C4-2B (cell line): ENCODE measurements around the gene USP43.

ENCODE experiments used
- H3K27ac ChIP-seq: fragments of 450-650 bp; 2 replicates; pipeline ENCODE4 v1.5.1; 2017
- ZFX ChIP-seq: fragments of 450-650 bp; IDR thresholded peaks from 2 replicates; pipeline ENCODE4 v1.6.1; 2017
- TF ChIP-seq, protein P1 (sequence below): fragments of 450-650 bp; conservative IDR thresholded peaks from 2 replicates; pipeline ENCODE4 v1.5.1; 2017; ENCODE audit warnings: mild to moderate bottlenecking

The USP43 gene

DNA sequence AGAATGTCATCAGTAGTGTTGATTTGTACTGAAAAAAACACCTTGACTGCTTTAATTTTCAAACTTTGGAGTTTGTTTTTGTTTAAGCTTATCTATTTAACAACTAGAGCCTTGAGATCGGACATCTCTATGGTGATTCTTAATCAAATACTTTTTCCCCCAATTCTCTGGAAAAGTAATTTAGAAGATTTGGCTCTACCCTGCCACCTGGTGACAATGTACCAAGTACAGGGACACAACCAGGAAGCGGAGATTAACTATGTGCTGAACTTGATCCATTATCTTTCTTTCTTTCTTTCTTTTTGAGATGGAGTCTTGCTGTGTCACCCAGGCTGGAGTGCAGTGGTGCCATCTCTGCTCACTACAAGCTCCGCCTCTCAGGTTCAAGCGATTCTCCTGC, 30.8 kb downstream of the USP43 start:
- H3K27ac ChIP-seq: peak overlapping the region; percentile 1; the same call in 1 of the 2 replicates
- TF ChIP-seq, protein P1, sequence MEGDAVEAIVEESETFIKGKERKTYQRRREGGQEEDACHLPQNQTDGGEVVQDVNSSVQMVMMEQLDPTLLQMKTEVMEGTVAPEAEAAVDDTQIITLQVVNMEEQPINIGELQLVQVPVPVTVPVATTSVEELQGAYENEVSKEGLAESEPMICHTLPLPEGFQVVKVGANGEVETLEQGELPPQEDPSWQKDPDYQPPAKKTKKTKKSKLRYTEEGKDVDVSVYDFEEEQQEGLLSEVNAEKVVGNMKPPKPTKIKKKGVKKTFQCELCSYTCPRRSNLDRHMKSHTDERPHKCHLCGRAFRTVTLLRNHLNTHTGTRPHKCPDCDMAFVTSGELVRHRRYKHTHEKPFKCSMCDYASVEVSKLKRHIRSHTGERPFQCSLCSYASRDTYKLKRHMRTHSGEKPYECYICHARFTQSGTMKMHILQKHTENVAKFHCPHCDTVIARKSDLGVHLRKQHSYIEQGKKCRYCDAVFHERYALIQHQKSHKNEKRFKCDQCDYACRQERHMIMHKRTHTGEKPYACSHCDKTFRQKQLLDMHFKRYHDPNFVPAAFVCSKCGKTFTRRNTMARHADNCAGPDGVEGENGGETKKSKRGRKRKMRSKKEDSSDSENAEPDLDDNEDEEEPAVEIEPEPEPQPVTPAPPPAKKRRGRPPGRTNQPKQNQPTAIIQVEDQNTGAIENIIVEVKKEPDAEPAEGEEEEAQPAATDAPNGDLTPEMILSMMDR: peak; percentile 13
- TF ChIP-seq ZFX: no peak

DNA sequence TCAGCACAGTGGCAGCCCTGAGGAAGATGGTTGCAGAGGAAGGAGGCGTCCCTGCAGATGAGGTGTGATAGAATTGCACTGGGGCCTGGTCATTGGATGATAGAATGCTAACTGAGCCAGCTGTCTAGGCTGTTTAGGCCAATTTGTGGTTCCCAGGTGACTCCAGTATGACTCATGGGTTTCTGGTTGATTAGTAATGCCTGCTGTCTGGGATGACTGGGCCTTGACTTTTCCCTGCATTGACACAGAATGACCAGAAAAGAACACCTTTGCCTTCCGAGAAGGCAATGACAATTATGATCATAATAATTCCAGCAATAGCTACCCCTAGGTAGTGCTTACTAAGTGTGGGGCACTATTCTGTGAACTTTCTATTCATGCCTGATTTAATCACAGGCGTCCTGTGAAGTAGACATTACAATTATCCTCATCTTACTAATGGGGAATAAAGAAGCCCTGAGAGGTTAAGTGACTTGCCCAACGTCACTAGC, 31.5 kb downstream of the USP43 start:
- TF ChIP-seq, protein P1: no peak
- TF ChIP-seq ZFX: no peak
- H3K27ac ChIP-seq: peak overlapping the region; percentile 1; the same call in 1 of the 2 replicates

DNA sequence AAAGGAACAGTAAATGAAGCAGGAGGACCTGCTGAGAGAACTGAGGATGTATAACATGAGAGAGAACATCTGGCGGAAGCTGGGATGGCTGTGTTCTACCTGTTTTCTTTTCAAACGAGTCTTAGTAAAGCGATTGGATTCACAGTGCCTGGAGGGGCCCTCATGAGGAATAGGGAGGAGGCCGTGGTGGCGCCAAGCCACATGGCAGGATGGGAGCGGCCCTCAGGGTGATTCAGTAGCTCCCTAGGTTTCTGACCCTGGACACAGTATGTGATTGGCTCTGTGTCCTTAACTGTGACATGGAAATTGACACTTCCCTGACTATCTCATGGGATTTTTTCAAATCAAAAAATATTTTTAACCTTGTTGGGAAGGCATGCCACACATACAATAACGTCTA, 32.1 kb downstream of the USP43 start:
- H3K27ac ChIP-seq: no peak overlapping the region
- TF ChIP-seq ZFX: no peak
- TF ChIP-seq, protein P1: no peak

DNA sequence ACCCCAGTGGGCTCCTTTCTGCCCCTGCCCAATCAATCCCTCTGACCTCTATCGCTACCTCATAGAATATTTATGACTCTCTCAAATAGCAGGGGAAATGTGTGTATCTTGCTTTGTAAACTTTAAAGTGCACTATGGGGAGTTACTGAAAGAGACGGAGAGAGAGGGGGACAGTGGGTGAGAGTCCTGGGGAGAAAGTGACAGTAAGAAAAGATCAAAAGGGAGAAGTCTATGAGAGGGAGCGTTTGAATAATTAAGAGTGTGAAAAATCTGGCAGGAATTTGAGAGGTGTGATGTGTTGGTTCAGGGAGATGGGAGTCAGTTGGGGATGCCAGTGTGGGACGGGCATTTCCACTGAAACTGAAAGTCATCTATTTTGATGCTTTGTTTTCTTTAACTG, 32.6 kb downstream of the USP43 start:
- TF ChIP-seq, protein P1: no peak
- TF ChIP-seq ZFX: no peak
- H3K27ac ChIP-seq: no peak overlapping the region

DNA sequence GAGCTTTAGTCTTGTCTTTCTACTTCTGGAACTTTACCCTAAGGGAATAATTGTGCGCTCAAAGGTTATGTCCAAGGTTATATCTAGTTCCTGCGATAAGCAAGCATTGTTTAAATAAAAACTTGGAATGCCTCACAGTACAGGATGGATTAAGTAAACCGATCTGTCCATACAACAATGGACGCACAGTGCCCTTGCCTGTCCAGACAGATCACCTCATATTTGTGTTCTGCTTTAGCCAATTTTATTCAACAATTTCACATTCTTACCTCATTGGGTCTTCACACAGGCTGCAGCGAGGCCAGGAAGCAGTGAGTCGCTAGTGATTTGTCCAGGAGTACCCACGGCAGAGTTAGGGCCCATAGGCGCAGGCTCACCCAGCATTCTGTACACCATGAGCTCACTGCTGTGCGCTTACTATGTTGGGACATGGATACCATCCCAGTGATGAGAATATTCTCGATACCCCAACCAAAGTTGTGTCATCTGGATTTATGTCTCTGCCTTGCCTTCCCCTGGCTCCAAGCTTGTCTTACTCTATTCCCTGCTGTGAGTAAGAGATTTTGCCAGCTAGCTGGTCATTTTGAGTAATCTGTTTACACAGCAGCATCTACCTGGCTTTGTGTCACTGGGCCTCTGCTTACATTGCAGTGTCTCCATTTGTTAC, 39.8 kb downstream of the USP43 start:
- H3K27ac ChIP-seq: peak overlapping the region; percentile 96
- TF ChIP-seq ZFX: no peak
- TF ChIP-seq, protein P1: no peak

DNA sequence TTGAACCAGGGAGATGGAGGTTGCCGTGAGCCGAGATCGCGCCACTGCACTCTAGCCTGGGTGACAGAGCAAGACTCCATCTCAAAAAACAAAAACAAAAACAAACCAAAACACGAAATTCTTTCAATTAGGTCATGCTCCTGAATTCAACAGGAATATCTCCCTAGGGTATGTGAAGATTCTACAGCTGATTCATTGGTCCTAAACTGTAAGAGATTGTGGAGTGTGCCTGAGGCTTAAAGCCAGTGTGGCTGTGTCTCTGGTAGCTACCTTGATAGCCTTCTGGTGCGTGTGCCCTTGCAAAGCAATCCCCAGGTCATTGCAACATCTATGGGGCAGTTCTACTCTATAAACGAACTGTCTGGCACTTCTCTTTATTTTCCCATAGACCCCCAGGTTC, 48.4 kb downstream of the USP43 start:
- no peak for TF ChIP-seq ZFX
- TF ChIP-seq, protein P1: no peak

DNA sequence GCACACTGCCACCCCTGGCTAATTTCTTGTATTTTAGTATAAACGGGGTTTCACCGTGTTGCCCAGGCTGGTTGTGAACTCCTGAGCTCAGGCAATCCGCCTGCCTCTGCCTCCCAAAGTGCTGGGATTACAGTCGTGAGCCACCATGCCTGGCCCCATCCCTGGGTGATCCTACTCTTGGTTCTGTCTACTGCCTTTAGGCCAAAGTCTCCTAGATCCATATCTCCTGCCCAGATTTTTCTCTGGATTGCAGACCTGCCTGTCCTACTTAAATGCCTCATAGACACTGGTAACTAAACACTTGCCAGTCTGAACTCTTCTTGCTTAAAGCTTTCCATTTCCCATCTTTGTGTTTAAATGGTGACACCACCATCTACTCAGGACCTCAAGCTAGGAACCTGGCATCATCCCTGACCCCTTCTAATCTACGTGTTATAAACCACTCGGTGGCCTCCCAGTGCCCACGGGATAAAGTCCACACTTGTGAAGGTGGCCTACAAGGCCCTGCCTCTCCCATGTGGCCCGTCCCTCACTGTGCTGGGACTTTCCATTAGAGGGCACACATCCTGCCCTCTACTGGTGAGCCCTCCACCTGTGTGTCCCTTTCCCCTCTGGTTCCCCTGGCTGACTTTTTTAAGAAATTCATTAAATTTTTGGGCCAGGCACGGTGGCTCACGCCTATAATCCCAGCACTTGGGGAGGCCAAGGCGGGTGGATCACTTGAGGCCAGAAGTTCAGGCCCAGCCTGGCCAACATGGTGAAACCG, 51.1 kb downstream of the USP43 start:
- no peak for TF ChIP-seq ZFX
- TF ChIP-seq, protein P1: no peak; the same call in 1 of the 2 replicates
- no peak overlapping the region for H3K27ac ChIP-seq

More for the DNA sequence above, 48.4 kb downstream of the USP43 start:
- H3K27ac ChIP-seq: no peak overlapping the region
